Measurements from ENCODE around the gene B3GALNT2. TPM values are rescaled to one million over a fixed set of nuclear protein-coding genes. Genes with fewer than 3 reads are reported as not detected.
"Not testable (repeated sequence)": the region's sequence is repeated elsewhere in the genome, so short reads cannot be mapped to it uniquely, and the experiment has no call there.

The B3GALNT2 gene
- total RNA-seq, 1 donor from 2014 or later, result 42.7 TPM

DNA sequence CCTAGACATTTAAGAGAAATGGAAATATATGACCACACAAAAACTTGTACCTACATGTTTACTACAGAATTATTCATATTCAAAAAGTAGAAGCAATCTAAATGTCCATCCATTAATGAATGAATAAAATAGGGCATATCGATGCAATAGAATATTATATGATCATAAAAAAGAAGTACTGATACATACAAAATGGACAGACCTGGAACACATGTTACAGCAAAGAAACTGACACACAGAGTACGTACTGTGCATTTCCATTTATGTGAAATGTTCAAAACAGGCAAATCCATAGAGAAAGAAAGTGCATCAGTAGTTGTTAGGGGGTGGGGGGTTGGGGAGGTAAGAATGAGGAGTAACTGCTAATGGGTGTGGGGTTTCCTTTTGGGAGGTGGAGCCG lies 39.2 kb downstream of the B3GALNT2 start:
- peaks cover 17% of the 10 kb centered on the region for H3K36me3 Mint-ChIP-seq
- no peaks in the 10 kb centered on the region for H3K27me3 Mint-ChIP-seq (ENCODE audit: insufficient read depth, low read depth)
- no peaks in the 10 kb centered on the region for H3K9me3 Mint-ChIP-seq
- H3K9ac ChIP-seq, result no peak overlapping the region
- H3K4me1 Mint-ChIP-seq, result no peaks in the 10 kb centered on the region
- no peak overlapping the region for H3K27ac Mint-ChIP-seq
- no peak overlapping the region for H3K27ac ChIP-seq
- DNase-seq (ENCODE audit: low spot score), result no peak
- H3K4me2 ChIP-seq, result no peak overlapping the region
- H3F3A ChIP-seq (ENCODE audit: low read depth), result no peaks in the 10 kb centered on the region
- no peaks in the 10 kb centered on the region for H4K20me1 ChIP-seq (ENCODE audit: low read depth)
- no peaks in the 10 kb centered on the region for H3K9me3 ChIP-seq (ENCODE audit: low read depth)
- no peaks in the 10 kb centered on the region for H3K27me3 ChIP-seq
- no peaks in the 10 kb centered on the region for H3K4me1 ChIP-seq
- TF ChIP-seq CTCF (IDR thresholded peaks at IDR 0.05) (no peak), EZH2 (IDR thresholded peaks at IDR 0.05) (no peak), EZH2phosphoT487 (IDR thresholded peaks at IDR 0.05) (no peak)
- H2AFZ ChIP-seq (replicated peaks), result no peak overlapping the region
- H3K36me3 ChIP-seq, result peaks cover 17% of the 10 kb centered on the region
- H3K79me2 ChIP-seq (ENCODE audit: low read depth), result no peaks in the 10 kb centered on the region
- H3K4me3 ChIP-seq, result no peak overlapping the region
- no peak overlapping the region for H3K4me3 Mint-ChIP-seq

DNA sequence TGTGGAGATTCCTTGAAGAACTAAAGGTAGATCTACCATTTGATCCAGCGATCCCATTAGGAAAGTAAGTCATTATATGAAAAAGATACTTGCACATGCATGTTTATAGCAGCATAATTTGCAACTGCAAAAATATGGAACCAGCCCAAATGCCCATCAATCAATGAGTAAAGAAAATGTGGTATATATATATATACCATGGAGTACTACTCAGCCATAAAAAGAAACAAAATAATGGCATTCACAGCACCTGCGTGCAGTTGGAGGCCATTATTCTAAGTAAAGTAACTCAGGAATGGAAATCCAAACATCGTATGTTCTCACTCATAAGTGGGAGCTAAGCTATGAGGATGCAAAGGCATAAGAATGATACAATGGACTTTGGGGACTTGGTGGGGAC lies 41.4 kb downstream of the B3GALNT2 start:
- not testable (repeated sequence) for H4K20me1 ChIP-seq (ENCODE audit: low read depth); H3K27me3 Mint-ChIP-seq (ENCODE audit: insufficient read depth, low read depth); H3K4me3 ChIP-seq; H3K9ac ChIP-seq; H3K27me3 ChIP-seq; H3F3A ChIP-seq (ENCODE audit: low read depth); H3K4me3 Mint-ChIP-seq; H2AFZ ChIP-seq (replicated peaks); H3K9me3 ChIP-seq (ENCODE audit: low read depth); H3K4me1 Mint-ChIP-seq; DNase-seq (ENCODE audit: low spot score); H3K79me2 ChIP-seq (ENCODE audit: low read depth); H3K9me3 Mint-ChIP-seq; H3K4me2 ChIP-seq; H3K27ac ChIP-seq; H3K4me1 ChIP-seq; H3K27ac Mint-ChIP-seq
- H3K36me3 ChIP-seq, result peaks cover 17% of the 10 kb centered on the region
- peaks cover 13% of the 10 kb centered on the region for H3K36me3 Mint-ChIP-seq

- H2AFZ ChIP-seq (replicated peaks), result no peak overlapping the region
- no peaks in the 10 kb centered on the region for H3K4me1 Mint-ChIP-seq
- peaks cover 17% of the 10 kb centered on the region for H3K36me3 ChIP-seq
- H4K20me1 ChIP-seq (ENCODE audit: low read depth), result no peaks in the 10 kb centered on the region
- H3K27ac ChIP-seq, result no peak overlapping the region
- TF ChIP-seq EZH2phosphoT487 (IDR thresholded peaks at IDR 0.05), result no peak
- no peak for TF ChIP-seq EZH2 (IDR thresholded peaks at IDR 0.05)
- TF ChIP-seq CTCF (IDR thresholded peaks at IDR 0.05), result no peak
- H3K4me3 ChIP-seq, result no peak overlapping the region
- H3F3A ChIP-seq (ENCODE audit: low read depth), result no peaks in the 10 kb centered on the region
- DNase-seq (ENCODE audit: low spot score), result no peak
- no peak overlapping the region for H3K9ac ChIP-seq
- no peak overlapping the region for H3K27ac Mint-ChIP-seq
- no peaks in the 10 kb centered on the region for H3K27me3 Mint-ChIP-seq (ENCODE audit: insufficient read depth, low read depth)
- H3K9me3 Mint-ChIP-seq, result no peaks in the 10 kb centered on the region
- H3K36me3 Mint-ChIP-seq, result peaks cover 16% of the 10 kb centered on the region
- no peak overlapping the region for H3K4me2 ChIP-seq
- no peak overlapping the region for H3K4me3 Mint-ChIP-seq
- H3K9me3 ChIP-seq (ENCODE audit: low read depth), result no peaks in the 10 kb centered on the region
- H3K4me1 ChIP-seq, result no peaks in the 10 kb centered on the region
- H3K79me2 ChIP-seq (ENCODE audit: low read depth), result no peaks in the 10 kb centered on the region
- no peaks in the 10 kb centered on the region for H3K27me3 ChIP-seq
Measured at GRCh38 chr1:235461954-235462353, 42.3 kb downstream of the B3GALNT2 start.

- H3K4me3 Mint-ChIP-seq, result no peak overlapping the region
- Histone ChIP-seq H3K27me3 (no peaks in the 10 kb centered on the region), H3K4me2 (no peak overlapping the region), H3K79me2 (ENCODE audit: low read depth) (no peaks in the 10 kb centered on the region), H3K9me3 (ENCODE audit: low read depth) (no peaks in the 10 kb centered on the region), H3K9ac (no peak overlapping the region), H4K20me1 (ENCODE audit: low read depth) (no peaks in the 10 kb centered on the region), H3K4me3 (no peak overlapping the region), H3K27ac (no peak overlapping the region), H3F3A (ENCODE audit: low read depth) (no peaks in the 10 kb centered on the region), H3K36me3 (peaks cover 15% of the 10 kb centered on the region), H2AFZ (replicated peaks) (no peak overlapping the region), H3K4me1 (no peaks in the 10 kb centered on the region)
- H3K4me1 Mint-ChIP-seq, result no peaks in the 10 kb centered on the region
- TF ChIP-seq EZH2 (IDR thresholded peaks at IDR 0.05), result no peak
- no peak for TF ChIP-seq EZH2phosphoT487 (IDR thresholded peaks at IDR 0.05)
- no peak for TF ChIP-seq CTCF (IDR thresholded peaks at IDR 0.05)
- no peaks in the 10 kb centered on the region for H3K27me3 Mint-ChIP-seq (ENCODE audit: insufficient read depth, low read depth)
- H3K27ac Mint-ChIP-seq, result no peak overlapping the region
- peaks cover 16% of the 10 kb centered on the region for H3K36me3 Mint-ChIP-seq
- no peak for DNase-seq (ENCODE audit: low spot score)
- no peaks in the 10 kb centered on the region for H3K9me3 Mint-ChIP-seq
Measured at GRCh38 chr1:235460770-235461169, 43.5 kb downstream of the B3GALNT2 start.

GRCh38 chr1:235457856-235458255 lies 46.4 kb downstream of the B3GALNT2 start:
- not testable (repeated sequence) for H3K27ac ChIP-seq; H3K36me3 ChIP-seq; H4K20me1 ChIP-seq (ENCODE audit: low read depth); H3K9ac ChIP-seq; H3K27ac Mint-ChIP-seq; H3F3A ChIP-seq (ENCODE audit: low read depth); H3K27me3 Mint-ChIP-seq (ENCODE audit: insufficient read depth, low read depth); H3K4me1 Mint-ChIP-seq; H3K36me3 Mint-ChIP-seq; H3K79me2 ChIP-seq (ENCODE audit: low read depth); H3K4me3 ChIP-seq; H3K4me2 ChIP-seq; H3K9me3 Mint-ChIP-seq; H3K27me3 ChIP-seq; H2AFZ ChIP-seq (replicated peaks); H3K4me3 Mint-ChIP-seq; H3K4me1 ChIP-seq; H3K9me3 ChIP-seq (ENCODE audit: low read depth); DNase-seq (ENCODE audit: low spot score)
